ENCODE results near the gene CDCA7L. TPM values are rescaled to one million over a fixed set of nuclear protein-coding genes. Genes with fewer than 3 reads are reported as not detected.
"Not testable (repeated sequence)": the region's sequence is repeated elsewhere in the genome, so short reads cannot be mapped to it uniquely, and the experiment has no call there.

CDCA7L gene
- total RNA-seq, 1 experiment from 2014 or later: 216 TPM

GRCh38 chr7:21947056-21947455, 1.4 kb upstream of the CDCA7L start:
- in situ Hi-C loops (cut with HindIII; ENCODE audit: low sequenced_read_pairs): no loop called here

GRCh38 chr7:21946222-21946709, 567 bp upstream of the CDCA7L start:
- DNase-seq (ENCODE audit: low spot score): peak; percentile 66
- in situ Hi-C loops (cut with HindIII; ENCODE audit: low sequenced_read_pairs): no loop called here

More at GRCh38 chr7:21947056-21947455, 1.4 kb upstream of the CDCA7L start:
- no peak for DNase-seq (ENCODE audit: low spot score)

DNA sequence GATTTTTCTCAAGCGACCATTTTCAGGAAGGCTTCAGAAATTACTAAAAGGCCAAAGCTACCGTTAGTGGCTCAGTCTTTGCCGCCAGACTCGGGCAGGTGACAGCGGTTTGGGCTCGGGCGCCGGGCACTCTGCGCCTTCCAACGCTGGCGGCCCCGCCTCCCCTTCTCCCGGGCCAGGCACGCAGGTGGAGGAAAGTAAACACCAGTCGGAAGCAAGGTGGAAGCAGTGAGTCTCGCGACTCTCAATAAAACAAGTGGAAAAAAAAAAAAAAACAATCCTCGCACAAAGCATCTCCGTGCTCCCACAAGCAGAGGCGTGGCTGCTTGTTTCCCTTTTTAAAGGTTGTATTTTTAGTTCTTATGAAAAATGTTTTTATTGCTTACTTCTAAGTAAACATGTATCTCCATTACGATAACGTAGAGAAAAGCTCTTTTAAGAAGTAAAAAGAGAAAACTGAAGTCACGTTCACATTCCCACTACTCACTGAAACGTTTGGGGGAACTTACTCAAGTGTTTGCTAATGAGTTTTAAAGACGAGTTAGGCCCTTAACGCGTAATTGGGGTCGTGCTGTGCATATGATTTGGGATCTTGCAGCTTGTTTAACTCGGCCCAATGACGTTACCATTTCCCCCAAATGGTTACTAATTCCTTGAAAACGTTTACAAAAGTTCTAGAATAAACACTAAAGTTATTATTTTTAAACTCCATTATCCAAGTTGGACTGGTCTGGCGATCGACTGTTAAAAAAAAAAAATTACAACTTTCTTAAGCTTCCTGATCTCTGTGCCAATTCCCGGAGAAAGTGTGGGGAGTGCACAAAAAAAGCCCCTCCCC, 864 bp downstream of the CDCA7L start:
- in situ Hi-C loops (cut with HindIII; ENCODE audit: low sequenced_read_pairs): no loop called here
- DNase-seq (ENCODE audit: low spot score): peak; percentile 55

DNA sequence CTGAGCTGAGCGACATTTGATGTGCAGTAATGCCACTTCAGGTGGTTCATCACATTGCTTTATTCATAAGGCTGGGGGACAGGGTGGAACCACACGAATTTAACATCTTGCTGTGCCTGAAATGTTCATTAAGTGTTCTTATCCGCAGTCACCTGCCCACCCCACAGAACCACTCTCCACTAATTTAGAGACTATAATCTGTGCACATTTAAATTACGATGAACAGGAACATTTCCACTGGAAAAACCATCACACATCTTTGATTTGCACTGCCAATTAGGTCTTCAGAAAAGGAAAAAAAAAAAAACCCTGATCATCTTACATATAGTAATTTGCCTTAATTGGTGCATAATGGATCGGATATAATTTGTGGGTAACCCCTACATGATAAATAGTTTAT, 2.3 kb downstream of the CDCA7L start:
- DNase-seq (ENCODE audit: low spot score): no peak
- in situ Hi-C loops (cut with HindIII; ENCODE audit: low sequenced_read_pairs): no loop called here

- in situ Hi-C loops (cut with HindIII; ENCODE audit: low sequenced_read_pairs): no loop called here
- DNase-seq (ENCODE audit: low spot score): peak; percentile 55
Observed at GRCh38 chr7:21942955-21943354, 2.7 kb downstream of the CDCA7L start.

- in situ Hi-C loops (cut with HindIII; ENCODE audit: low sequenced_read_pairs): no loop called here
- DNase-seq (ENCODE audit: low spot score): peak; percentile 17
Observed at GRCh38 chr7:21941611-21942141, 4.0 kb downstream of the CDCA7L start.

GRCh38 chr7:21939858-21940372, 5.8 kb downstream of the CDCA7L start:
- in situ Hi-C loops (cut with HindIII; ENCODE audit: low sequenced_read_pairs): no loop called here
- DNase-seq (ENCODE audit: low spot score): peak; percentile 18

DNA sequence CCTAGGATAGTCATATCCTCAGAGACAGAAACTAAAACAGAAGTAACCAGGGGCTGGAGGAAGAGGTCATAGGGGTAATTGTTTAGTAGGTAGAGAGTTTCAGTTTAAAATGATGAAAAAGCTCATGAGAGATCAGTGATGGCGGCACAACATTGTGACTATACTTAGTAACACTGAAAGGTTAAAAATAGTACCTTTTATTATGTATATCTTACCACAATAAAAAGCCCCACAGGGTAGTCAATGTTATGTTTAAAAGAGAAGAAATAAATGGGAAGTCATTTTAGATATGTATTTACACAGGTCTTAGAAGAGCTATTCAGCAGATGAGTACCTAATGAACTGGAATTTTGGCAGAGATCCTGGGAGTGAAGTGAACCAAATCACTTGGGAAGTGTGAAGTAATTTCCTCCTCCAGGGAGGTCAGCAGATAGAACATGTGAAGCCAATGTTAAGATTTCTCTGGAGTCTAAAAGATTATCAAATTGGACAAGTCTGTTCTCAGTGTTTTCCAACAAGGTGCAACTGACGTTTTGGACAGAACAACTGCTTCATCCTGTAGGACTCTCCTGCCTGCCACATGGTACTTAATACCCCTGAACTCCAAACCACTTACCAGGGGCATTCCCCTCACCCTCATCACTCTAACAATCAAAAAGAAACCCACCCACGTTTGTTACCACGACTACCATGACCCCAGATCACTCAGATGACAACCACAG, 6.4 kb downstream of the CDCA7L start:
- in situ Hi-C loops (cut with HindIII; ENCODE audit: low sequenced_read_pairs): no loop called here
- DNase-seq (ENCODE audit: low spot score): peak; percentile 48

DNA sequence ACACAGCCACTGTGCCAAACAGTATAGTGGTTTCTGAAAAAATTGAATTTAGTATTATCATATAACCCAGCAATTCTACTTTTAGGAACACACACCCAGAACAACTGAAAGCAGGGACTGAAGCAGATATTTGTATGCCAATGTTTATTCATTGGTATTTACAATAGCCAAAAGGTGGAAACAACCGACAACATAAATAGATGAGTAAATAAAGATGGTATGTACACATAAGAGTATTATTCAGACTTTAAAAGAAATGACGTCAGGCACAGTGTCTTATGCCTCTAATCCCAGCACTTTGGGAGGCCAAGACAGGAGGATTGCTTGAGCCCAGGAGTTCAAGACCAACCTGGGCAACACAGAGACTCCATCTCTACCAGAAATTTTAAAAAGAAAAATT, 7.2 kb downstream of the CDCA7L start:
- no peak for DNase-seq (ENCODE audit: low spot score)
- in situ Hi-C loops (cut with HindIII; ENCODE audit: low sequenced_read_pairs): no loop called here

GRCh38 chr7:21934808-21935207, 10.9 kb downstream of the CDCA7L start:
- DNase-seq (ENCODE audit: low spot score): no peak
- in situ Hi-C loops (cut with HindIII; ENCODE audit: low sequenced_read_pairs): no loop called here

GRCh38 chr7:21933293-21933692, 12.4 kb downstream of the CDCA7L start:
- DNase-seq (ENCODE audit: low spot score); in situ Hi-C loops (cut with HindIII; ENCODE audit: low sequenced_read_pairs): not testable (repeated sequence)

DNA sequence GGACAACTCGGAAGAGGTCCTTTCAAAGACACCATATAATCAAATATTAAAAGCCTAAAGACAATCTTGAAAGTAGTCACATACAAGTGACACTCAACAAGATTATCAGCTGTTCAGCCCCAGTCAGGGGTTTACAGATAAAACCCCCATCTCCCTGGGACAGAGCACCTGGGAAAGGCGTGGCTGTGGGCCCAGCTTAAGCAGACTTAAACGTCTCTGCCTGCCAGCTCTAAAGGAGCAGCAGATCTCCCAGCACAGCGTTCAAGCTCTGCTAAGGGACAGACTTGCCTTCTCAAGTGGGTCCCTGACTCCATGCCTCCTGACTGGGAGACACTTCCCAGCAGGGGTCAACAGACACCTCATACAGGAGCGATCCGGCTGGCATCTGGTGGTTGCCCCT, 18.0 kb downstream of the CDCA7L start:
- in situ Hi-C loops (cut with HindIII; ENCODE audit: low sequenced_read_pairs): no loop called here
- no peak for DNase-seq (ENCODE audit: low spot score)

DNA sequence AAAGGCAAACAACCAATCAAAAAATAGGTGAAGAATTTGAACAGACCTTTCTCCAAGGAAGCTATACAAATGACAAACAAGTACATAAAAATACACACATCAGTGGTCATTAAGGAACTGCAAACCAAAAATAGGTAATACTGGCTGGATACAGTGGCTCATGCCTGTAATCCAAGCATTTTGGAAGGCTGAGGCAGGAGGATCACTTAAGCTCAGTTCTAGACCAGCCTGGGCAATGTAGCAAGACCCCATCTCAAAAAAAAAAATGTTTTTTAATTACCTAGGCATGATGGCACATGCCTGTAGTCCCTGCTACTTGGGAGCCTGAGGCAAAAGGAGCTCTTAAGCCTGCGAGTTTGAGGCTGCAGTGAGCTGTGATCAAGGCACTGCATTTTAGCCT, 19.3 kb downstream of the CDCA7L start:
- in situ Hi-C loops (cut with HindIII; ENCODE audit: low sequenced_read_pairs): no loop called here
- DNase-seq (ENCODE audit: low spot score): no peak

- in situ Hi-C loops (cut with HindIII; ENCODE audit: low sequenced_read_pairs): no loop called here
- DNase-seq (ENCODE audit: low spot score): no peak
Observed at GRCh38 chr7:21923658-21924057, 22.0 kb downstream of the CDCA7L start.

DNA sequence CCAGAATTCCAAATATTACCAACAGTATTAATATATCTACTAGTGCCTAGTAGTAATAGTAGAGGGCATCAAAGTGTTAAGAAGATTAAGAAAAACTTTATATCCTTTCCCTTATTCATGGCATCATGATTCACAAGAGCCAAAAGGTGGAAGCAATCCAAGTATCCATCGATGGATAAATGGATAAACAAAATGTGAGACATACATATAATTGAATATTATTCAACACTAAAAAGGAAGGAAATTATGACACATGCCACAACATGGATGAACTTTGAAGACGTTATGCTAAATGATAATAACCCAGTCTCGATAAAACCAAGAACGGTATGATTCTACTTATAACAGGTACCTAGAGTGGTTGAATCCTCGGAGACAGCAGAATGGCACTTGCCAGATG, 23.1 kb downstream of the CDCA7L start:
- DNase-seq (ENCODE audit: low spot score): no peak
- in situ Hi-C loops (cut with HindIII; ENCODE audit: low sequenced_read_pairs): no loop called here

- DNase-seq (ENCODE audit: low spot score): no peak
- in situ Hi-C loops (cut with HindIII; ENCODE audit: low sequenced_read_pairs): no loop called here
Observed at GRCh38 chr7:21920936-21921335, 24.8 kb downstream of the CDCA7L start.

DNA sequence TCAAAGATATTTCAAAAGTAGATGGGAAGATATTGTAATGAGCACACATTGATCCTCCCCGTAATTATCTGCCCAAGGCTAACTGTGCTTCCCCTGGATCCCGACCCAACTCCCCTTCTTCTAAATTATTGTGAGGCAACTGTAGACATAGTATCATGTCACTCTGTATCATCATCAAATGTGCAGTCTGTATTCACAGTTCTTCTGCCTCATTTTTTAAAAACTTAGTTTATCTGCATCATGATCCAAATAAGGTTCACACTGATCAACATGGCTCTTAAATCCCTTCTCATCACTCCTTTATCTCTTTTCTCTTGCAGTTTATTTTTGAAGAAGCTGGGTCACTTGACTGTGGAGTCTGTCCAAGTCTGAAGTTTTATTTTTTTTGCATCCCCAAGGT, 27.5 kb downstream of the CDCA7L start:
- no peak for DNase-seq (ENCODE audit: low spot score)
- in situ Hi-C loops (cut with HindIII; ENCODE audit: low sequenced_read_pairs): no loop called here

- in situ Hi-C loops (cut with HindIII; ENCODE audit: low sequenced_read_pairs): no loop called here
- DNase-seq (ENCODE audit: low spot score): no peak
Observed at GRCh38 chr7:21916629-21917028, 29.1 kb downstream of the CDCA7L start.

GRCh38 chr7:21916176-21916575, 29.5 kb downstream of the CDCA7L start:
- no peak for DNase-seq (ENCODE audit: low spot score)
- in situ Hi-C loops (cut with HindIII; ENCODE audit: low sequenced_read_pairs): no loop called here

- in situ Hi-C loops (cut with HindIII; ENCODE audit: low sequenced_read_pairs): no loop called here
- DNase-seq (ENCODE audit: low spot score): no peak
Observed at GRCh38 chr7:21915140-21915539, 30.6 kb downstream of the CDCA7L start.
